ENCODE measurements around the gene RANBP3L. TPM values are rescaled to one million over a fixed set of nuclear protein-coding genes. Genes with fewer than 3 reads are reported as not detected.

RANBP3L gene
- total RNA-seq, 1 experiment from 2014 or later: 0.20 TPM

DNA sequence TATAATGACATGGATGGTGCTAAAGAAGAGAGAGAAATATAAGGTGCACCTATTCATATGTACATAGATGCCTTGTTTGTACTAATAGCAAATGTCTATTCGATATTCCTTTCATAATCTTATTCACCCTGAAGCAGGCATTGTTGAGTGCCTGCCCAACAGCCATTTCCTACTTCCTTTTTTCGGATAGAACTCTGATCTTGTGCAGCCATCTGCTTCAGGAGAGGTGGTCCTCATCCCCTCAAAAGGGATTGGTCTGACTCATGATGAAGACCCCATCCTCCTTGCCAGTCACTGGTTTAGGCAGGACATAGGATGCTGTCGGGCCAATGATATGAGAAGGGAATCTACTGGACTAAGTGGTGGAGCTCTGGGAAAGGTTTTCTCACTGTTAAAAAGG, 8.4 kb upstream of the RANBP3L start:
- H3K36me3 Mint-ChIP-seq (ENCODE audit: insufficient read depth, unreplicated experiment): no peaks in the 10 kb centered on the region
- H3K4me1 ChIP-seq: peaks cover 15% of the 10 kb centered on the region
- ChIA-PET POLR2A (no interaction called here), CTCF (interaction anchor here (0.6 kb wide), 1 partner anchor 69 kb away, joined by 3 read pairs; no protein-coding TSS in a partner anchor)
- H3K4me1 Mint-ChIP-seq (ENCODE audit: low read depth, unreplicated experiment): peaks cover 19% of the 10 kb centered on the region
- BruUV-seq (replicated peaks): no TSS peak
- H3K4me3 Mint-ChIP-seq (ENCODE audit: unreplicated experiment): no peak overlapping the region
- intact Hi-C loops (cut with micrococcal nuclease; ENCODE audit: unreplicated experiment): no loop called here
- no peaks in the 10 kb centered on the region for H3K9me3 ChIP-seq
- TF ChIP-seq, protein P1, sequence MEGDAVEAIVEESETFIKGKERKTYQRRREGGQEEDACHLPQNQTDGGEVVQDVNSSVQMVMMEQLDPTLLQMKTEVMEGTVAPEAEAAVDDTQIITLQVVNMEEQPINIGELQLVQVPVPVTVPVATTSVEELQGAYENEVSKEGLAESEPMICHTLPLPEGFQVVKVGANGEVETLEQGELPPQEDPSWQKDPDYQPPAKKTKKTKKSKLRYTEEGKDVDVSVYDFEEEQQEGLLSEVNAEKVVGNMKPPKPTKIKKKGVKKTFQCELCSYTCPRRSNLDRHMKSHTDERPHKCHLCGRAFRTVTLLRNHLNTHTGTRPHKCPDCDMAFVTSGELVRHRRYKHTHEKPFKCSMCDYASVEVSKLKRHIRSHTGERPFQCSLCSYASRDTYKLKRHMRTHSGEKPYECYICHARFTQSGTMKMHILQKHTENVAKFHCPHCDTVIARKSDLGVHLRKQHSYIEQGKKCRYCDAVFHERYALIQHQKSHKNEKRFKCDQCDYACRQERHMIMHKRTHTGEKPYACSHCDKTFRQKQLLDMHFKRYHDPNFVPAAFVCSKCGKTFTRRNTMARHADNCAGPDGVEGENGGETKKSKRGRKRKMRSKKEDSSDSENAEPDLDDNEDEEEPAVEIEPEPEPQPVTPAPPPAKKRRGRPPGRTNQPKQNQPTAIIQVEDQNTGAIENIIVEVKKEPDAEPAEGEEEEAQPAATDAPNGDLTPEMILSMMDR (IDR thresholded peaks at IDR 0.05; ENCODE audit: insufficient read depth in 1 of 2, low read depth in 1 of 2, low read length in 1 of 2, severe bottlenecking in 1 of 2, unreplicated experiment in 1 of 2): no peak
- no peaks in the 10 kb centered on the region for H3K27me3 ChIP-seq (replicated peaks; ENCODE audit: control insufficient read depth, insufficient read depth, low read length)
- no peaks in the 10 kb centered on the region for H3K27me3 Mint-ChIP-seq (ENCODE audit: insufficient read depth, unreplicated experiment)
- H3K36me3 ChIP-seq (ENCODE audit: control insufficient read depth, insufficient read depth, low read length): no peaks in the 10 kb centered on the region
- H3K4me3 ChIP-seq (ENCODE audit: low read depth, low read length): no peak overlapping the region
- peaks cover 18% of the 10 kb centered on the region for H3K9me3 Mint-ChIP-seq (ENCODE audit: unreplicated experiment)
- no peak overlapping the region for H3K27ac Mint-ChIP-seq (ENCODE audit: unreplicated experiment)
- no peak for DNase-seq

DNA sequence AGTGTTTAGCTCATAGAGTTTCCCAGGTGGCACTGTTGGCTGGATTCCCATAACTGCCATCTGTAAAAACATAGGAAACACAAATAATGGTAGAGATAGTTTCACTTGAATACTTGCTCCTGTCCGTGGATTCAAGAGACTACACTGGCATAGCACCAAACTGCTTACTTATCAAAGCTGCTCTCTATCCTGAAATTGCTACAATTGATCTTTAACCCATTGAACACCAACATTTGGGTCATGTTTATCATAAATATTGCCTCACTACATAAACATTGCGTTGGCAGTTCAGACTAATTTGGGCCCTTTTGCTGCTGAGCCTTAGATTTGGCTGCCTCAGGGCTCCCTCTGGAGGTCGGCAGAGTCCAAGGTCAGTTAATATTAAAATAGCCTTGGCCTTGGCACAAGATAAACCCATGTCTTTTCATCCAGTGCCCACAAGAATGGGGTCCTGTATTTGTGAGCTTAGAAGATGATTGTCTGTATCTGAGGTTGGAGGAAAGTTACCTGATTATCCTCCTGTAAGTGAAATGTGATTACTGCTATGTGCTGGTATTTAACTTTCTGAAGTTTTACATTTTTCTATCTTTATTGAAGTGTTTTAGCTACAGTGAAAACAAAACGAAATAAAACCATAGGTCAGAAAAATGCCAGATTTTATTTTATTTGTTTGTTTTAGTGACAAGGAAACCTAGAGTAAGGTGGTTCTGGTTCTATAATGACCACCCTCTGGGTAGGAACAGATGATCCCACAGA, 4.0 kb upstream of the RANBP3L start:
- DNase-seq: peak in 1 of 2 experiments; percentile 59
- Histone ChIP-seq H3K4me1 (peaks cover 19% of the 10 kb centered on the region), H3K4me3 (ENCODE audit: low read depth, low read length) (no peak overlapping the region), H3K27me3 (replicated peaks; ENCODE audit: control insufficient read depth, insufficient read depth, low read length) (no peaks in the 10 kb centered on the region), H3K36me3 (ENCODE audit: control insufficient read depth, insufficient read depth, low read length) (no peaks in the 10 kb centered on the region), H3K9me3 (no peaks in the 10 kb centered on the region)
- Mint-ChIP-seq H3K4me1 (ENCODE audit: low read depth, unreplicated experiment) (peaks cover 13% of the 10 kb centered on the region), H3K9me3 (ENCODE audit: unreplicated experiment) (peaks cover 4% of the 10 kb centered on the region), H3K36me3 (ENCODE audit: insufficient read depth, unreplicated experiment) (no peaks in the 10 kb centered on the region), H3K27ac (ENCODE audit: unreplicated experiment) (no peak overlapping the region), H3K4me3 (ENCODE audit: unreplicated experiment) (no peak overlapping the region), H3K27me3 (ENCODE audit: insufficient read depth, unreplicated experiment) (no peaks in the 10 kb centered on the region)
- CTCF ChIA-PET: interaction anchor here (0.6 to 1.5 kb wide), 2 partner anchors 64 to 109 kb away, joined by 3 to 4 read pairs; partner anchors contain the start of gene NADK2
- no TSS peak for BruUV-seq (replicated peaks)
- POLR2A ChIA-PET: no interaction called here
- intact Hi-C loops (cut with micrococcal nuclease; ENCODE audit: unreplicated experiment): loop anchor here (1.0 to 5.0 kb wide), 7 partner anchors 40 to 226 kb away; no protein-coding TSS in a partner anchor
- TF ChIP-seq, protein P1 (IDR thresholded peaks at IDR 0.05; ENCODE audit: insufficient read depth in 1 of 2, low read depth in 1 of 2, low read length in 1 of 2, severe bottlenecking in 1 of 2, unreplicated experiment in 1 of 2): peak; percentile 55 to 72

DNA sequence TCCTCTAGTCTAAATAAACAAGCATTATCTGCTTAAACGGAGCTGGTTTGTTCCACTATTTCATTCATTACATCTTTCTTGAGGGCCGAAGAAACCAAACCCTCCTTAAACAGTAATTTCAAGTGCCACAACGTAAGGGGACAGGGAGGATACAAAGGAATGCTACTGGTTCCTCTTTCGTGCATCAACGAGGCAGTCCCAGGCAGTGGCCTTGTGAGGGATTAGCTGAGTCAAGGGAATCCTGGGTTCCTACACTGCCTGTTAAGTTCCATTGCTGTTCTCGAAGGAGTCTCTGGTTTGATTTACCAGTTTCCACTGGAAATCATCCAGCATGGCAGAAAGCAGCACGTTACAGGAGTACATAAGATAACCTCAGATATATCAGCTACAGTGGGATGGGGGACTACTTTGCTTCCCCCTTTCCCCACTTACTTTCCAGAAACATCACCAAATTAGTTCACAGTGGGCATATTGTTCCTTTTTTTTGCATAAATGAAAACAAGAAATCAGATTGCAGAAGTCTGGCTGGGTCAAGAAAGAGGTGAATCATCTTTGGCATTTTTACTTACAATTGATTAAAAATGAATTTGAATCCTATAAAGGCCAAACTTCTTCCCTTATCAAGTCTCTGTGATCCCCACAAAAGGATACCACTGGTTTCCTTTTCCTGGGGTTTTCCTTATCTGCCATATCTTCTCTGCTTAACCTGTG, 2.5 kb upstream of the RANBP3L start:
- no peak overlapping the region for H3K4me3 ChIP-seq (ENCODE audit: low read depth, low read length)
- no peaks in the 10 kb centered on the region for H3K27me3 ChIP-seq (replicated peaks; ENCODE audit: control insufficient read depth, insufficient read depth, low read length)
- TF ChIP-seq, protein P1 (IDR thresholded peaks at IDR 0.05; ENCODE audit: insufficient read depth in 1 of 2, low read depth in 1 of 2, low read length in 1 of 2, severe bottlenecking in 1 of 2, unreplicated experiment in 1 of 2): no peak
- Mint-ChIP-seq H3K27ac (ENCODE audit: unreplicated experiment) (no peak overlapping the region), H3K36me3 (ENCODE audit: insufficient read depth, unreplicated experiment) (no peaks in the 10 kb centered on the region), H3K4me3 (ENCODE audit: unreplicated experiment) (no peak overlapping the region), H3K4me1 (ENCODE audit: low read depth, unreplicated experiment) (peaks cover 13% of the 10 kb centered on the region), H3K27me3 (ENCODE audit: insufficient read depth, unreplicated experiment) (no peaks in the 10 kb centered on the region), H3K9me3 (ENCODE audit: unreplicated experiment) (no peaks in the 10 kb centered on the region)
- no TSS peak for BruUV-seq (replicated peaks)
- H3K36me3 ChIP-seq (ENCODE audit: control insufficient read depth, insufficient read depth, low read length): no peaks in the 10 kb centered on the region
- DNase-seq: no peak
- H3K4me1 ChIP-seq: peaks cover 19% of the 10 kb centered on the region
- ChIA-PET CTCF (interaction anchor here (1.6 kb wide), 1 partner anchor 225 kb away, joined by 4 read pairs; no protein-coding TSS in a partner anchor), POLR2A (no interaction called here)
- intact Hi-C loops (cut with micrococcal nuclease; ENCODE audit: unreplicated experiment): no loop called here
- H3K9me3 ChIP-seq: no peaks in the 10 kb centered on the region

Data from Caco-2 (cell line).